Measurements from ENCODE around the gene CACNA1C. TPM values are rescaled to one million over a fixed set of nuclear protein-coding genes. Genes with fewer than 3 reads are reported as not detected.

CACNA1C gene
- total RNA-seq, 2 donors from 2014 or later: 8.1 to 18.2 TPM

- no peak for DNase-seq (ENCODE audit: low spot score)
- H3K27me3 ChIP-seq (replicated peaks; ENCODE audit: insufficient read depth): no peaks in the 10 kb centered on the region
- no peak overlapping the region for H3K27ac ChIP-seq
- no peak for TF ChIP-seq POLR2A (IDR thresholded peaks at IDR 0.05)
- no peak for TF ChIP-seq POLR2AphosphoS5 (IDR thresholded peaks at IDR 0.05)
- no peak for TF ChIP-seq CTCF (IDR thresholded peaks at IDR 0.05)
- no peaks in the 10 kb centered on the region for H3K36me3 ChIP-seq
- no peaks in the 10 kb centered on the region for H3K9me3 ChIP-seq
- WGBS: 87% methylated on average over 5 of the region's 5 CpGs
- intact Hi-C loops (cut with DNase I): no loop called here
- no peak overlapping the region for H3K4me3 ChIP-seq
- no peaks in the 10 kb centered on the region for H3K4me1 ChIP-seq (replicated peaks)
Measured at GRCh38 chr12:2575245-2575644, 522.5 kb downstream of the CACNA1C start.

DNA sequence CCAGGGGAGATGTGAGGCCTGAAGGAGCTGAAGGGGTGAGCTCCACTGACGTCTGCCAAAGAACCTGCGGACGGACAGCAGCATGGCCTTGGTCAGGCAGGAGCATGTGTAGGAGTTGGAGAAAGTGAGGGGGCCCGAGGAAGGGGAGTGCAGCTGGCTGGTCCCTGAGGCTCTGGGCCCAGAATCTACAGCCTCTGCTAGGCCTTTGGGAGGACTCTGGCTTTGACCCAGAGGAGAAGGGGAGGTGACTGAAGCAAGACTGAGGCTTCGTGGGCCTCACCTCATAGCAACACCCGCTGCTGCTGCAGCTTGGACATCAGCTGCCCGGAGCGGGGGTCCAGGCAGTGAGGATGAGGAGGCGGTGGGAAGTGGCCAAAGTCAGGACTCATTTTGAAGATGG is 525.4 kb downstream of the CACNA1C start:
- H3K4me3 ChIP-seq: no peak overlapping the region
- intact Hi-C loops (cut with DNase I): no loop called here
- 96% methylated on average over 9 of the region's 9 CpGs for WGBS
- DNase-seq (ENCODE audit: low spot score): no peak
- TF ChIP-seq CTCF (IDR thresholded peaks at IDR 0.05): no peak
- H3K36me3 ChIP-seq: no peaks in the 10 kb centered on the region
- no peak overlapping the region for H3K27ac ChIP-seq
- no peaks in the 10 kb centered on the region for H3K27me3 ChIP-seq (replicated peaks; ENCODE audit: insufficient read depth)
- H3K9me3 ChIP-seq: no peaks in the 10 kb centered on the region
- H3K4me1 ChIP-seq (replicated peaks): no peaks in the 10 kb centered on the region

- Histone ChIP-seq H3K27ac (no peak overlapping the region), H3K27me3 (replicated peaks; ENCODE audit: insufficient read depth) (no peaks in the 10 kb centered on the region), H3K36me3 (no peaks in the 10 kb centered on the region), H3K4me3 (no peak overlapping the region), H3K4me1 (replicated peaks) (no peaks in the 10 kb centered on the region), H3K9me3 (no peaks in the 10 kb centered on the region)
- TF ChIP-seq POLR2A (IDR thresholded peaks at IDR 0.05): no peak
- no peak for TF ChIP-seq POLR2AphosphoS5 (IDR thresholded peaks at IDR 0.05)
- TF ChIP-seq CTCF (IDR thresholded peaks at IDR 0.05): no peak
- 92% methylated on average over 6 of the region's 6 CpGs for WGBS
- no peak for DNase-seq (ENCODE audit: low spot score)
- intact Hi-C loops (cut with DNase I): no loop called here
Measured at GRCh38 chr12:2578772-2579171, 526.0 kb downstream of the CACNA1C start.

GRCh38 chr12:2580821-2581220 is 528.0 kb downstream of the CACNA1C start:
- WGBS: 52% methylated on average over 3 of the region's 3 CpGs
- no peak for TF ChIP-seq POLR2AphosphoS5 (IDR thresholded peaks at IDR 0.05)
- no peak for TF ChIP-seq POLR2A (IDR thresholded peaks at IDR 0.05)
- TF ChIP-seq CTCF (IDR thresholded peaks at IDR 0.05): no peak
- no peaks in the 10 kb centered on the region for H3K4me1 ChIP-seq (replicated peaks)
- H3K4me3 ChIP-seq: no peak overlapping the region
- no peak for DNase-seq (ENCODE audit: low spot score)
- intact Hi-C loops (cut with DNase I): loop anchor here (5.0 to 10.0 kb wide), 4 partner anchors 316 to 784 kb away; no protein-coding TSS in a partner anchor
- H3K27ac ChIP-seq: no peak overlapping the region
- H3K9me3 ChIP-seq: no peaks in the 10 kb centered on the region
- H3K36me3 ChIP-seq: no peaks in the 10 kb centered on the region
- no peaks in the 10 kb centered on the region for H3K27me3 ChIP-seq (replicated peaks; ENCODE audit: insufficient read depth)

DNA sequence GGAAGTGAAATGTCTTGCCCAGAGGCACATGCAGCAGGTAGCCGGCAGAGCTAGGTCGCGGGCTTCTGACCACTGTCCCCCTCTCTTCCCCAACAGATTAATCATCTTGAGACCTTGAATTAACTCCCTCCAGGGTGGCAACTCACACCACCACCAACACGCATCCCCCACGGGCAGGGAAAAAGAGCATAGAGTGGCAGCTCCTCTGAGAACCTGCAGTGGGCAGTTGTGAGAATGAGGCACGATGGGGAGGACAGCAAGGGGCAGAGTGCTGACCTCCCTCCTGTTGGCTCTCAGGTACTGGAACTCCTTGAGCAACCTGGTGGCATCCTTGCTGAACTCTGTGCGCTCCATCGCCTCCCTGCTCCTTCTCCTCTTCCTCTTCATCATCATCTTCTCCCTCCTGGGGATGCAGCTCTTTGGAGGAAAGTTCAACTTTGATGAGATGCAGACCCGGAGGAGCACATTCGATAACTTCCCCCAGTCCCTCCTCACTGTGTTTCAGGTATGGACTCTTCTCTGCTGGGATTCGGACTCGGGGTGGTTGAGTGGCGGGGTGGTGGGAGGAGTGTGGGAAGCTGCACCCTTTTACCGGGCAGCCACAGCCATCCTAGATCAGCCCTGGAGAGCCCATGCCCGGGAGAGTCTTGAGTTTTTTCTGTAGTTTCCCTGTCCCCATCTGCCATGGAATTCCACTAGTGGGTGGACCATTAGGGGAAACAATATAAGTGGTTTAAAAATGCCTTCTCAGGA is 528.7 kb downstream of the CACNA1C start:
- H3K4me1 ChIP-seq (replicated peaks): no peaks in the 10 kb centered on the region
- TF ChIP-seq POLR2A (IDR thresholded peaks at IDR 0.05) (no peak), CTCF (IDR thresholded peaks at IDR 0.05) (no peak), POLR2AphosphoS5 (IDR thresholded peaks at IDR 0.05) (no peak)
- no peak overlapping the region for H3K4me3 ChIP-seq
- intact Hi-C loops (cut with DNase I): loop anchor here (5.0 to 10.0 kb wide), 4 partner anchors 317 to 784 kb away; no protein-coding TSS in a partner anchor
- H3K27me3 ChIP-seq (replicated peaks; ENCODE audit: insufficient read depth): no peaks in the 10 kb centered on the region
- 85% methylated on average over 15 of the region's 15 CpGs for WGBS
- no peak overlapping the region for H3K27ac ChIP-seq
- H3K9me3 ChIP-seq: no peaks in the 10 kb centered on the region
- no peak for DNase-seq (ENCODE audit: low spot score)
- H3K36me3 ChIP-seq: no peaks in the 10 kb centered on the region
